GM21619 (cell line): ENCODE results near the gene IGDCC3.

Experiments
- ATAC-seq: cut with Tn5 transposase; IDR thresholded peaks from one replicate; pipeline ENCODE4 v1.9.1; 2021; ENCODE audit not compliant: unreplicated experiment

IGDCC3 gene

DNA sequence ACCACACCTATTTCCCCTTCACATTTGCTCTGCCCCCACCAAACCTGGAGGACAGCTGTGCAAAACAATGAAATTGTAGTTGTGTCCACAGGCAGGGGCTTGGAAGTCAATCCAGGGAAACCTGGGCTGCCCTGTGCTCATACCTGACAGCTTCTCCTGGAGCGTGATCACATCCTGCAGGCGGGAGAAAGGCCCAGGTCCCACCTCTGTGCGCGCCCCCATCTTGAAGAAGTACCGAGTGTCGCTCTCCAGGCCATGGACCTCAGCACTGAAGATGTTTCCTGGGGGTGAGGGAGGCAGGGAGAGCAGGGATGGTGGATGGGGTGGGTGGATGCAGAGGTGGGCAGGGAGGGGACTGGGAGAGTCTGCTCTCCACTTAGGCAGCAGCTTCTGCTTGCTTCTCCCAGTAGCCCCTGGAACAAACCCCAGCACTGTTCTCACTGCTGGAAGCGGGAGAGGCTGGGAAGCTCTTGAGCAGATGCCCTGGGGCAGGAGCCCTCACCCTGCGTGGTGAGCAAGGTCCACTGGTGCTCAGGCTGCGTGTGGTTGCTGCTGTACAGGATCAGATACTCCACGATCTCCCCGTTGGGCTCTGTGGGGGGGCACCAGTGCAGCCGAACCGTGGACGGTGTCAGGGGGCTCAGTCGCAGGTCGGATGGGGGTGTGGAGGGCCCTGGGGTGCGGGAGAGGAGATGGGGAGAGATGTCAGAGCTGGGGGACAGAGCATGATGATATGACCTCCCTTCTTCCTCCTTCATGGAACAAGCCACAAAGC is 10.7 kb upstream of the IGDCC3 start:
- ATAC-seq, result no peak

DNA sequence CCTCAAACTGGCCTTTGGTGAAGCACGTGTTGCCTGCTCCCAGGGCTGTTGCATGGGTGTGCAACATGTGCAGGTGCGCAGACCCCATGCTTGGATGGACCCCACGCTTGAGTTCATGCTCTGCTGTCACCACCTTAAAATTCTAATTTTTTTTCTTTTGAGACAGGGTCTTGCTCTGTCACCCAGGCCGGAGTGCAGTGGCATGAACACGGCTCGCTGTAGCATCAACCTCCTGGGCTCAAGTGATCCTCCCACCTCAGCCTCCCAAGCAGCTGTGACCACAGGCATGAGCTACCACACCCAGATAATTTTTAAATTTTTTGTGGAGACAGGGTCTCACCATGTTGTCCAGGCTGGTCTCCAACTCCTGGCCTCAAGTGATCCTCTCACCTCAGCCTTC is 9.1 kb upstream of the IGDCC3 start:
- no peak for ATAC-seq

DNA sequence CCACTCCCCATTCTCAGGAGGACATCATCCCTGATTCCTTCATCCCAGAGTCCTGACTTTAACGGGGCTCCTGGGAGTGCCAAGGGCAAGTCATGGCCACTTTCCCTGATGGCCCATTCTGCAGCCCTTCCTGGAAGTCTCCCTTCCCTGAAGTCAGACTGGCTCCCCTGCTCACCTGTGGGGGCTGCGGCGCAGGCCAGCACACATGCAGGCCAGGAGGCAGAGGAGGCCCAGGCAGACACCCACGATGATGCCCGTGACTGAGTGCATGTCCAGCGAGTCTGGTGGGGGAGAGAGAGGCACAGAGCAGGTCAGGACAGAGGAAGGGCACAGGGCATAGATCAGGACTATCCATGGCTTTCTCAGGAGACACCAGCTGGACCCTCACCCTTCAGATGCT is 8.6 kb upstream of the IGDCC3 start:
- ATAC-seq, result no peak

DNA sequence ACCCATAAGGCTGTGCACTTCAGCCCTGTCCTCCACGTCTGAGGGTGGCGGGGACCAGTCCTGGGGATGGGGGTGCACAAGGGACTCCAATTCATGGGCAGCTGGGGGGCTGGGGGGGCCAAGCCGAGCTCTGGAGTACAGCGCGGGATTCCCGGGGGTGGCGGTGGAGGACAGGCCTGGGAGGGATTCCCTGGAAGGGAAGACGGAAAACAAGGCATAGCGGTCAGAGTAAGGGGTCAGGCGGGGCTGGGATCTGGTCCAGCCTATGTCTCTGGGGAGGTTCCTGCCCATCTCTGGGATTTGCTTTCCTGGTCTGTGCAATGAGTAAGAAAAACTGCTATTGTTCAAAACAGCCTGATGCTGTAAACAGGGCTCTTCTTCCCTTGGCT is 8.1 kb upstream of the IGDCC3 start:
- no peak for ATAC-seq

DNA sequence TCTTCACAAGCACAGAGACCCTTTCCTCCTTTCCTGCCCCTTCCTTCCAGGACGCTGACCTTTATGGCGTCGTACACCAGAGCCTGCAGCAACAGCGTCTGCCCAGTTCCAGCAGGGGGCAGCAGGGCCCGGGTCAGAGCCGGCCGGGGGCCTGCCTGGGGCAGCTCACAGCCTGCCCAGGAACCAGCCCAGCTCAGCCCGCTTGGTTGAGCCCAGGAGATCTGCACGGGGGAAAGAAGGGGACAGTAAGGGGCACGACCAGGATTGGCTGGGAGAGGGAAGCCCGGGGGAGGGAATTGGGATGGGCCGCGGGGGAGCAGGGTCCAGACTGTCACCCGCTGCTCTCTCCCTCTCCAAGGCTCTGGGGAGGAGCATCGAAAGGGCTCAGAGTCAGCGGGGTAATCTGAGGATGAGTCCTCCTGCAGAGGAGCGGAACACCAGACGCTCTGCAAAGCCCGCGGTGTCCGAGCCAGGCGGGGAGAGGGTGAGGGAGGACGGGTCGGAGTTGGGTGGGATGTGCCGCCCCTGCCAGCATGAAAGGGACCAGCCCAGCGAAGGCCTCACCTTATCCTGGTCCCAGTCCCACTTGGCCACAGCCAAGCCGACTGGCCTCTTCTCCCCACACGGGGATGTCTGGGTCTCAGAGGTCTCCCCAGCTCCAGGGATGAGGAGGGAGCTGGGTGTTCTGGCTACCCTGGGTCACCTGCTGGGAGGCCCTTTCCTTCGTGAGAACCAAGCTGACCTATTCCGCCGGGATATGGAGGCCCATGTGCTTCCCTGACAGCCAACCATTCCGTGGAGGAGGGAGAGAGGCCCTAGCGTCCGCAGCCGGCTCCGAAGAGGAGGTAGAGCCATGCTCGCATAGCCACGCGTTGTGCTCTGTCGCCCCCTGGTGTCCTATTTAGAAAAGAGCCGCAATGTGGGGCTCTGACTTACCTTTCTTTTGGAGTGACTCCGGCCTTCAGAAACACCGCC is 7.4 kb upstream of the IGDCC3 start:
- ATAC-seq, result peak; percentile 69

DNA sequence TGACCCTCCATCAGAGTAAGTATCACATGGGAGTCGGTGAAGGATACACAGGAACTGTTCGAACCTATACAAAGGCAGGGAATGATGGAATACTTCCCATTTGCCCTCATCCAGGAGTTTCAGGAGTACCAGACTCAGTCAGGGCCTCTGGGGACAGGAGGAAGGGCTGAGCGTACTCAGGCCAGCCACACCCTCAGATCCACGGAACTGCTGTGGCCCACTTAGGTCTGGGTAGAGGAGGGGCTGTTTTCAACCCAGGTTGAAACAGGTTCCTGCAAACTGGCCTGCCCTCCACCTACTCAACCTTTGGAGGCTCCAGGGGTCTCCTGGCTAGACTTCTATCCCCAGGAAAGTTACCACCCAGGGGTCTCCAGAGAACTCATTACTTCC is 6.7 kb upstream of the IGDCC3 start:
- no peak for ATAC-seq

DNA sequence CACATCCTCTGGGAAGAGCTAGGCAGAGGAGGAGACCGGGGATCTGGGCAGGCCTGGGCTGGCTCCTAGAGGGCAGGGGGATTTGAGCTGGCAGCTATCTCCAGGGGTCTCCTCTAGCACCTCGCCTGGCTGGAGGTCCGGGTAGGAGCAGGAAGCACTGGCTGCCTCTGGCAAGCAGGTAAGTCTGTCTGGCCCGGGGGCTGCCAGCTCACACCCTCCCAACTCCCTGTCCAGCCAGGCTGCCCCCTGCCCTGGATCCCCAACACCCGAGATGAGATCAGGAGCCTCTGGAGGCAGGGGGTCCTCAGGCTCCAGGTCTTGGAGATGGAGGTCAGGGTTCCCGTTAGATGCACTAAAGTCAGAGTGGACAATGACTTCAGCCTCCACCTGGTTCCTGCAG is 6.2 kb upstream of the IGDCC3 start:
- ATAC-seq, result no peak

DNA sequence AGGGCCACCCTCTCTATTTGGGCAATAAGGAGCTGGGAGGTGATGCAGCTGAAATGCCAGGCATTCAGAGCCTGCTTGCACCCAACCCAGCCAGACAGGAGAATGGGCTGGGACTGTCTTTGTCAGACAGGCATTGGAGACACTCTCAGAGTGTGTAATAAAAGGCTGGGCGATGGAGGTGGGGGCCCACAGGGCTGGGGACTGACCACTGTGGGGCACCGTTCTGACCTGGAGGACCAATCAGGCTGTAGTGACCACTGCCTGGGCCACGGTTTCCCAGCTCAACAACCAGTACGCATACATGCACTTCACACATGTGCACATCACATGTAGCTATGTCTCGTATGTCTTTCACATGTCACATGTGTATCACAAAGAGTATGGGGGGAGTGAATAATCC is 5.7 kb upstream of the IGDCC3 start:
- ATAC-seq, result no peak

DNA sequence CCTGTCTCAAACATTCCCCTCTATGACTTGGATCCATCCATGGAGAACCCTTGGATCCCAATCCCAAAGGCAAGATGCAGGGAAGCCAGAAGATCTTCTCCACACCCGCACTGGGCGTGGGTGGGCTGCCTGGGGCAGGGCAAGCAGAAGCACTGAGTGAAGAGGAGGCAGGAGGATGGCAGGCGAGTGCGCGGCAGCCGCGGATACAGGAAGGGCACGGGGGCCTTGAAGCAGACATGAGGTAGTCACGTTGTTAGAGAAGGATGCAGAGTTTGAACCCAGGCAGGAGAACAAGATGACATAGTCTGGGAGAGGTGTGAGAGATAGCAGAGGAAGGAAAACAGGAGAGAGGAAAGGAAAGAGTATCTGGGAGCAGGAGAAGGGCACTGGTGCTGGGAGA is 5.1 kb upstream of the IGDCC3 start:
- ATAC-seq, result no peak

DNA sequence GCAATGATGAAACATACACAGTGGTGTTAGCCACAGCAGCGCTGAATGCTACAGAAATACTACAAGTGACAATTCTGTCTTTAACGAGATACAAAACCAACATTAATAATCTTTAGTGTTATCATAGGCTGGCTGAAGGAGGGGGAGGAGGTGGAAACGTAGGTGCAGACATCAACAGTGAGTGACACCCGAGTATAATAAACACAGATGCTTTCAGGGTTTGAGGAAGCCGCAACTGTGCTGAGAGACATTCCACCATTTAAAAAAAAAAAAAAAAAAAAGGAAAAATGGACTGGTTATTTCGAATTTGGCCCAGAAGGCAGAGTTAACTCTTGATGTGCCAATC is 4.3 kb upstream of the IGDCC3 start:
- no peak for ATAC-seq

DNA sequence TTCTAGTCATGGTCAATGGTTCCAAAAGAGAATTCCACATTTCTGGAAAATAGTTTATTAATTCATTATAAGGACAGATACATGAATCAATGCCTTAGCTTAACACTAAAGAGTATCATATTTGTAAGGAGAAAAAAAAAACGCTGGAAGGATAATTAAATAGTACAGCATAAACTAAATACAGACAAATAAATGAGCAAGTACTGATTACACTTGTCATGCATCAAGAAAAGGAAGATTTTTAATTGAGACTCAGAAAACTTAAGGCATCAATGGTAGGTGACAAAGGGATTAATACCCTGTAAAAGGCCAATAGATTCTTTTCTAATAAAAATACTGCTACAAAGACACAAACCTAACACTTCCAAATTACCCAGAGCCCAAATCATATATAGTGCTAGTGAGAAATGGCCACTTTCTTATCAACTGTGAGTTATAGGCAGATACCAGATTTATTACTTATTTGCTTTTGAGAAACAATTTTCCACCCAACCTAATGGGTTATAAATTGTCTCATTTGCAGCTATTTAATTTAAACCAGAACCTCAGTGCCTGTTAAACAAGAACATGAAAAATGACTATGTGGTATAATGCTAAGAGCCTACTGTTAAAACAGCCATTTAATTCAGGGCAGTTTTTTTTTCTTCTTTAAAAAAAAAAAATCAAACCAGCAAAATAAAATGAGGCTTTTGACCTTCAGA is 3.8 kb upstream of the IGDCC3 start:
- ATAC-seq, result no peak

DNA sequence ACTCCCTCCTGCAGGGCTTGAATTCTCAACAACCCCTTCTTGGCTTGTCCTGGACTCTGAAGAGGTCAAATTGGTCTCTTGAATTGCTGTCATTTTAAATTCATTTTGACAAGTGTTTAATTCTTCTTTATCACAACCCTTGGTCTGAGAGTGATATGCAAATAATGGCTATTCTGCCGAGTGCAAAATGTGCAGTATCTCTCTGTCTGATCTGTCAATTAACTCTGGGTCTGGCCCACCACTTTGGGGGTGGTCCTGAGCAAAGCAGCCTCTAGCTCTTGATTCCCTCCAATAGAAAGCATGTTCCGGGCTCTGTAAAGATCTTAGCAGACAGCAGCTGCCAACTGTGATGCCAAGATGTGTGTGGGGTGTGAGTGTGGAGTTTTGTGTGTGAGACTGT is 2.2 kb upstream of the IGDCC3 start:
- no peak for ATAC-seq

DNA sequence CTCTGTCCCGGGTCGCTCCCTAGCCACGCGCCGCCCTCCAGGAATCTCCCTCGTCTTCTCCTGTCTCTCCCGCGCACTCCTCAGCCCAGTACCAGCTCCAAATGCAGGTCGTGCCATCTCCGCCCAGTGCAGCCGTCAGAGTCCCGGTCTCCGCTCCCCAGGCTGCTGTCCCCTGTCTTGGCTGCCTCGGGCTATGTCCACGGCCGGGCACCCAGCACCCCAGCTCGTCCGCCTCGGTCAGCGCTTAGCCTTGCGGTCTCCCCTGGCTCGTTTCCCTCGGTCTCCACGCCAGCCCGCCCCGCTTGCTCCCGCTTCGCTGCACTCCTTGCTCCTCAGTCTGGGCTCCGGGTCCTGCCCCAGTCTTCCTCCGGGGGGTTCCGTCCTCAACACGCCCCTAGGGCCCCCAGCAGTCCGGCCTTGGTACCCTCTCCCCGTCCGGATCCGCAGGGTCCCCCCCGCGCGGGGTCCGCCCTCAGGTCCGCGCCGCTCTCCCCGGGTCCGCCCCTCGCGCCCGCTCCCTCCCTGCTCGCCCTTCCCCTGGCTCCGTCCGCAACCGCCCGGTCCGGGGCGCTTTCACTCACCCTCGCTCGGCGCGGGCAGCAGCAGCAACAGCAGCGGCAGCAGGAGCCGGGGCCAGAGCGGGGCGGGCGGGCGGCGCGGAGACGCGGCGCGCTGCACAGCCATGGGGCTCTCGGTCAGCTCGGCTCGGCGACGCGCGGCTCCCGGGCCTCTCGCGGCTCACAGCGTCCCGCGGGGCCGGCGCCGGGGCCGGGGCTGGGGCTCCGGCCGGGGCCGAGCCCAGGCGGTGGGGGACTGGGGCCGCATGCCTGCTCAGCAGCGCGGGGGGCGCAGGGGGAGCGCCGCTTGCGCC is 462 bp downstream of the IGDCC3 start:
- no peak for ATAC-seq

DNA sequence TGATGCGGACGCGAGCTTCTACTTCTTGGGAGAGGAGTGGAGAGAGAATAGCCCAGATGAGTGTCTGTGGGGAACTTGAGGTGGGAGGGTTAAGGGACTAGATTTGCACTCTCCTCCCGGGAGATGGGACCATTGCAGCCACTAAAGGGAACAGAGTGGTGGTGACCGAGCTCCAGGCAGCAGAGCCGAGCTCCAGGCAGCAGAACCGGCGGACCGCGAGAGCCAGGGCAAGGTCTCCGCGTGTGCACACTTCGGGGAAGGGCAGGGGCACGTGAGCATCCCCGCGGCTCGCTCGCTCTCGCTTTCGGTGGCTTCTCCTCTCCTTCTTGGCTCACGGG is 1.1 kb downstream of the IGDCC3 start:
- no peak for ATAC-seq

DNA sequence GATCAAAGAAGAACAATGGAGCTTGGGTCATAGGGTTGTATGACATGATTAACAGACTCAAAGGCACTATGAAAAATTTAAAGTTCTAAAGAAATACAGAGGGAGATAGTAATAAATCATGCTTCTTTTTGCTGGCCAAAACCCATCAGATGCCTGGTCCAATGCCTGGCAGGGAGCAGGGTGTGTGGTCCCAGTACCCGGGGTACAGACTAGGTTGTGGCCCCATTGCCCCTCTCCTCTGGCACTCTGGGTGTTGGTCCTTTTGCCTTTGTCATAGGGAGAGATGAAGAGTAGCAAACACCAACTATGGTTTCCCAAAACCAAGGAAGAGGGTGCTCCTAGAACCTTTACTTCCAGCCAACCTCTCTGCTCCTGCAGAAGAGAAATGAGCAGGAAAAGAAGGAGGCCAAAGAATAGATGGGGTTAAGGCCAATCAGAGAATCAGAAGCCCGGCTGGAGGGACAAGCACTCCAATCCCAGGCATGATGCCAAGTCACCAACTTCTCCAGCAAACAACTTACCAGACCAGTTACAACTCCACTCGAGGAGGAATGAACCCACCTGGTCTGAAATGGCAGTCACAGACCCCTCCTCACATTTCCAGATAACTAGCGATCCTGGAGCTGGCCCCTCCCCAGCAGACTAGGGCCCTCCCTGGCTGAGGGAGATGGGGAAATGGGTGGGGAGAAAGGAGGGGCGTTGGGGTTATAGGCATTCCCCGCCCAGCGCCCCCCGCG is 1.8 kb downstream of the IGDCC3 start:
- no peak for ATAC-seq

DNA sequence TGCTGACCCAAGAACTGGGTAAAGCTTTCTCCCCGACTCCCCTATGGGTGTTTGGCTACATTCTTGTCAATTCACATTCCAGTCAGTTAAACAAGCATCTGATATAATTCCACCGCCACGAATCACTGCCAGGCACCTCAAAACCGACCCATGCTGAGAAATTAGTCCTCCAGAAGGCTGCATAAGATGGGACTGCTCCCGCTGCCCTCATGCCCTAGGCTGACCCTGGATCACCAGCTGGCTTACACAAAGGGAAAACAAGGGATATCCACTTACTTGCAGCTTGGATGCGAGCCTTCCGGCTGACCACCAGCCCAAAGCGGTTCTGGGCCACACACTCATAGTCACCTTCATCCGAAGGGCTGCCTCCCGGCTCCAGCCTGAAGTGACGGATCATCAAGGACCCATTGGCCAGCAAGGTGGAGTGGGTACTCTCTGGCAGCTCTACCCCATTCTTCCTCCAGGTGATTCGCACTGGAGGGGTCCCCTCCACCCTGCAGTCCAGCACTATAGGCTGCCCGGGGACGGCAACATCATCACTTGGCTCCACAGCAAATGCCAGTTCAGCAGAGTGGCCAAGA is 2.9 kb downstream of the IGDCC3 start:
- no peak for ATAC-seq

DNA sequence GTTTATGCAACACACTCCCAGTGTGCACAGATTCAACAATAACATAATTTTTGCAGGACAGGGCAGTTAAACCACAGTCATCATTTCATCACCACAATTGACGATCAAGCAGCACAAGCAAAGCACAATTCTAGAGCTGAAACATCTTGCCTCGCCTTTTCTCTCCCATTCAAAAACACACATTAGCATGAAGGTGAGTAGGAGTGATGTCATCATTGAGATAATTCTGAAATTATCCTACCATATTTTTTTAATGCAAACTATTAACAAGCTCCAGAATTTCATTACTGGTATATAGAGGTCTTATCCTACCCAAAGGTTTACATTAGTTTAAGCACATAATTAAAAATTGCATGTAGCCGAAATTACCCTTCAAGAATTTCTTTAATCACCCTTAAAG is 3.5 kb downstream of the IGDCC3 start:
- no peak for ATAC-seq

DNA sequence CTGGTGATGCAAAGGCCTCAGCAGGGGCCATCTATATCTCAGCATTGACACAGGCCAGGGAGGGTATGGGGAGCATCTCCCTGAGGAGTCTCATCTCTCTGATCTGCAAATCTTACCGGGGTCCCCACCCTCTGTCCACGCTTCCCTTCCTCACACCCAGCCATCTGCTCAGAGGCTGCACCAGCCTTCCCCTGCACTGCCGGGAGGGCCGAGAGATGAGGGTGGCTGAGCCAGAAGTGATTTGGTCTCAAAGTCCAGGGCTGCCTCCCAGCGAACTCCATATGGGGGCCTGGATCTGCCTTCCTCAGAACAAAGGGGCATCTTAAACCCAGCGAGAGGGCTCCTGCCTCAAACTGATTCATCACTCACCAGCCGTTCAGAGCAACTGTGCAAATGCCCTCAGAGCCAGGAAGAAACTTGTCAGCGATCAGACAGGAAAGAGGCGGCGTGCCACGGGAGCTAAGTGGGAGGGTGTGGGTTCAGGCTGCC is 4.6 kb downstream of the IGDCC3 start:
- no peak for ATAC-seq

DNA sequence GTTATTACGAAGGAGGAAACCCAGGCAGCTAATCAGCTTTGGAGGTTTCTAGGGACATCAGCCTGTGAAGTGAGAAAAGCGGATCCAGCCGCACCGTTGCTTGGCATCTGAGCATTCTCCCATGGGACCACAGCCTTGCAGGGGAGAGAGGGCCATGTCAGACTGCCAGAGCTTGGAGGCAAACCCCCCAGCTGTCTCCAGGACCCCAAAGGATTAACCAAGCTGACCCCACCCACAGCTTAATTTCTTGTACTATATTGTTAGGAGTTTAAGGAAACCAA is 5.1 kb downstream of the IGDCC3 start:
- ATAC-seq, result no peak
